Heart left ventricle (tissue), 13 donors: ENCODE measurements around the gene NEUROG3.

Experiments
- POLR2A ChIP-seq, 2 donors: fragments of 450-650 bp; IDR thresholded peaks; one replicate each; pipeline ENCODE4 v1.6.1; 2017; ENCODE audit warnings: antibody characterized with exemption in 2 of 2, mild to moderate bottlenecking in 2 of 2, moderate library complexity in 2 of 2
- TF ChIP-seq, protein P1 (sequence below), 12 donors: fragments of 200-600 bp; sonication (generic) in 4 of 12; IDR thresholded peaks; one replicate each; pipeline versions ENCODE4 v1.5.0 to v1.8.0; 2018 to 2022; ENCODE audit warnings: antibody characterized with exemption in 12 of 12, mild to moderate bottlenecking in 5 of 12
- donor health status: ischemic (EF 13 %, LVEDD 7.1; RV severe dilation, severe dysfunction).
- donor health status: DM: no; HTN: yes; CAD: no.
- donor health status: DM: no; HTN: no; CAD: no.
- donor health status: ischemic (EF 25% LVEDD 6.9; RV normal size, moderate dysfunction).
- donor health status: ischemic (EF 25% LVEDD 5.7; RV mildly dilated, moderate dysfunction).
- donor health status: ischemic (EF 35%, LVEDD 5.7; RV mildly dilated, moderate dysfunction).
- donor health status: nonischemic (EF 11% LVEDD 7.7; RV severe dilation, severe dysfunction).
- donor health status: DM: yes; HTN: yes; CAD: no.
- donor health status: PGD.
- donor health status: ischemic (EF 29% LVEDD 5.4; RV normal size, mild dysfunction).
- donor health status: nonischemic (EF 23%, LVEDD 6.1; RV moderate dilation, normal function).

DNA sequence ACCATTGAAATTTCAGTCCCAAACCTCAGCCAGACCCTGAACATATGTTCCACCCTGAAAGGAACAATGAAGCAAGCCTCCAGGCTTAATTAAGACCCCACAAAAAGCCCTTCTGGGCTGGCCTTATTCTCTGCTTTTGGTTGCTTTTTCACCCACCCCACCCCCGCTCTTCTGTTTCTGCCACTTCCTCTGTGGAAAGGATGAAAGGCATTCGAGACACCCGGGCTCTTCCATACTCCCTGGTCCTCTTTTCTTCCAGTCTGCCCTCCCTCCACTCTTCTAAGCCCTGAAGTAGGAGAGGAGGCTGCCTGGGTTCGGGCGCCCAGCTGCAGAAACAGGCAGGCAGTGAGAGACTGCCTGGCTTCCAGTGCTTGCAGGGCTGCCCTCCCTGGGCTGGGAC lies 47.4 kb upstream of the NEUROG3 start:
- TF ChIP-seq, protein P1, sequence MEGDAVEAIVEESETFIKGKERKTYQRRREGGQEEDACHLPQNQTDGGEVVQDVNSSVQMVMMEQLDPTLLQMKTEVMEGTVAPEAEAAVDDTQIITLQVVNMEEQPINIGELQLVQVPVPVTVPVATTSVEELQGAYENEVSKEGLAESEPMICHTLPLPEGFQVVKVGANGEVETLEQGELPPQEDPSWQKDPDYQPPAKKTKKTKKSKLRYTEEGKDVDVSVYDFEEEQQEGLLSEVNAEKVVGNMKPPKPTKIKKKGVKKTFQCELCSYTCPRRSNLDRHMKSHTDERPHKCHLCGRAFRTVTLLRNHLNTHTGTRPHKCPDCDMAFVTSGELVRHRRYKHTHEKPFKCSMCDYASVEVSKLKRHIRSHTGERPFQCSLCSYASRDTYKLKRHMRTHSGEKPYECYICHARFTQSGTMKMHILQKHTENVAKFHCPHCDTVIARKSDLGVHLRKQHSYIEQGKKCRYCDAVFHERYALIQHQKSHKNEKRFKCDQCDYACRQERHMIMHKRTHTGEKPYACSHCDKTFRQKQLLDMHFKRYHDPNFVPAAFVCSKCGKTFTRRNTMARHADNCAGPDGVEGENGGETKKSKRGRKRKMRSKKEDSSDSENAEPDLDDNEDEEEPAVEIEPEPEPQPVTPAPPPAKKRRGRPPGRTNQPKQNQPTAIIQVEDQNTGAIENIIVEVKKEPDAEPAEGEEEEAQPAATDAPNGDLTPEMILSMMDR (IDR thresholded peaks at IDR 0.05), result no peak
- TF ChIP-seq POLR2A (IDR thresholded peaks at IDR 0.05), result no peak
